CD4-positive, CD25-positive, alpha-beta regulatory T cell (primary cell): ENCODE results near the gene SLC6A9. TPM values are rescaled to one million over a fixed set of nuclear protein-coding genes. Genes with fewer than 3 reads are reported as not detected.

Source experiments
- ATAC-seq, 2 donors: fragments of 150-1000 bp; cut with Tn5 transposase; one replicate each; pipeline ENCODE4 v1.10.0; 2021; ENCODE audit warnings: low read depth in 2 of 2, moderate number of reproducible peaks in 2 of 2, moderate library complexity in 1 of 2
- DNase-seq, 3 donors: peaks; one replicate each; pipeline versions ENCODE4 v3.0.0 to v3.0.0-alpha.2; 2012 to 2022; ENCODE audit warnings: mixed read lengths in 1 of 3
- H3K27ac ChIP-seq: one replicate; pipeline ENCODE4 v1.7.0; 2013; ENCODE audit warnings: mild to moderate bottlenecking, low read length; ENCODE audit not compliant: insufficient read depth, poor library complexity, severe bottlenecking
- H3K27me3 ChIP-seq: one replicate; pipeline ENCODE4 v1.7.0; 2013; ENCODE audit warnings: low read length; ENCODE audit not compliant: control insufficient read depth, insufficient read depth
- H3K36me3 ChIP-seq: one replicate; pipeline ENCODE4 v1.7.0; 2013; ENCODE audit warnings: mild to moderate bottlenecking, low read length, moderate library complexity; ENCODE audit not compliant: control insufficient read depth, insufficient read depth
- H3K4me1 ChIP-seq: 2 replicates; pipeline ENCODE4 v1.7.0; 2013; ENCODE audit warnings: mild to moderate bottlenecking, low read length; ENCODE audit not compliant: insufficient read depth, control insufficient read depth, poor library complexity, severe bottlenecking
- H3K4me3 ChIP-seq: one replicate; pipeline ENCODE4 v1.7.0; 2013; ENCODE audit warnings: low read depth, mild to moderate bottlenecking, low read length, moderate library complexity
- H3K9me3 ChIP-seq, 2 experiments: 1 replicate in 1 of 2; 2 replicates in 1 of 2; pipeline ENCODE4 v1.7.0; 2013; ENCODE audit warnings: low read length in 2 of 2, mild to moderate bottlenecking in 1 of 2, moderate library complexity in 1 of 2; ENCODE audit not compliant: control insufficient read depth in 2 of 2
- H3K27ac Mint-ChIP-seq, 3 donors: one replicate each; pipeline ENCODE4 v1.8.0; 2020 to 2022; ENCODE audit warnings: mild to moderate bottlenecking in 3 of 3, mixed read lengths in 3 of 3, moderate library complexity in 2 of 3
- H3K27me3 Mint-ChIP-seq: one replicate; pipeline ENCODE4 v1.8.0; 2022; ENCODE audit warnings: mild to moderate bottlenecking, mixed read lengths
- H3K36me3 Mint-ChIP-seq: one replicate; pipeline ENCODE4 v1.8.0; 2020; ENCODE audit warnings: mixed read lengths
- H3K4me1 Mint-ChIP-seq, 4 donors: one replicate each; pipeline ENCODE4 v1.8.0; 2020 to 2022; ENCODE audit warnings: mixed read lengths in 4 of 4, mild to moderate bottlenecking in 1 of 4
- H3K4me3 Mint-ChIP-seq, 4 donors: one replicate each; pipeline ENCODE4 v1.8.0; 2020 to 2022; ENCODE audit warnings: mild to moderate bottlenecking in 4 of 4, mixed read lengths in 4 of 4, moderate library complexity in 3 of 4
- H3K9me3 Mint-ChIP-seq, 7 donors: one replicate each; pipeline ENCODE4 v1.8.0; 2020 to 2022; ENCODE audit warnings: mixed read lengths in 7 of 7, mild to moderate bottlenecking in 3 of 7, moderate library complexity in 2 of 7
- polyA plus RNA-seq, 4 donors: library from polyadenylated mRNA; unstranded; fragments of 300-500 nt; fragmentation: Illumina TruSeq; gene quantifications; one replicate each; pipeline ENCODE4 v1.2.3, GENCODE V29; 2021
- total RNA-seq: library from RNA; stranded (reverse); gene quantifications from one replicate; pipeline ENCODE4 v1.2.3, GENCODE V29; 2022

The SLC6A9 gene
- total and polyA plus RNA-seq, 5 donors from 2014 or later, result 0.07 to 0.20 TPM; not detected in 3

GRCh38 chr1:44024031-44024902, 7.0 kb downstream of the SLC6A9 start:
- Histone ChIP-seq H3K4me1 (peaks cover 4% of the 10 kb centered on the region), H3K27me3 (no peaks in the 10 kb centered on the region), H3K36me3 (no peaks in the 10 kb centered on the region), H3K9me3 (no peaks in the 10 kb centered on the region), H3K27ac (no peak overlapping the region), H3K4me3 (no peak overlapping the region)
- H3K4me3 Mint-ChIP-seq, result peak overlapping the region in 1 of 4 donors; percentile 61
- no peaks in the 10 kb centered on the region for H3K36me3 Mint-ChIP-seq
- H3K4me1 Mint-ChIP-seq, result peaks cover 0 to 12% (median 2%) of the 10 kb centered on the region in 4 donors
- H3K27ac Mint-ChIP-seq, result no peak overlapping the region
- DNase-seq, result no peak
- H3K27me3 Mint-ChIP-seq, result no peaks in the 10 kb centered on the region
- no peak for ATAC-seq
- no peaks in the 10 kb centered on the region for H3K9me3 Mint-ChIP-seq

- H3K27me3 ChIP-seq, result no peaks in the 10 kb centered on the region
- peak overlapping the region in 1 of 3 donors; percentile 47 for H3K27ac Mint-ChIP-seq
- DNase-seq (no peak), ATAC-seq (no peak)
- H3K9me3 Mint-ChIP-seq, result no peaks in the 10 kb centered on the region
- no peaks in the 10 kb centered on the region for H3K36me3 Mint-ChIP-seq
- no peaks in the 10 kb centered on the region for H3K4me1 ChIP-seq
- peak overlapping the region in 1 of 4 donors; percentile 39 for H3K4me3 Mint-ChIP-seq
- H3K36me3 ChIP-seq, result no peaks in the 10 kb centered on the region
- no peaks in the 10 kb centered on the region for H3K27me3 Mint-ChIP-seq
- no peaks in the 10 kb centered on the region for H3K4me1 Mint-ChIP-seq
- H3K9me3 ChIP-seq, result no peaks in the 10 kb centered on the region
- H3K27ac ChIP-seq, result no peak overlapping the region
- no peak overlapping the region for H3K4me3 ChIP-seq
These were observed 9.5 kb downstream of the SLC6A9 start for GRCh38 chr1:44021581-44022321.

- no peaks in the 10 kb centered on the region for H3K9me3 Mint-ChIP-seq
These were observed 10.1 kb downstream of the SLC6A9 start for GRCh38 chr1:44021156-44021555.

GRCh38 chr1:44020464-44020863, 10.8 kb downstream of the SLC6A9 start:
- no peak overlapping the region for H3K4me3 Mint-ChIP-seq
- H3K36me3 Mint-ChIP-seq, result no peaks in the 10 kb centered on the region
- H3K27ac Mint-ChIP-seq, result no peak overlapping the region
- no peaks in the 10 kb centered on the region for H3K4me1 ChIP-seq
- H3K27ac ChIP-seq, result no peak overlapping the region
- H3K27me3 ChIP-seq, result no peaks in the 10 kb centered on the region
- H3K9me3 ChIP-seq, result no peaks in the 10 kb centered on the region
- H3K4me1 Mint-ChIP-seq, result no peaks in the 10 kb centered on the region
- no peak for ATAC-seq
- no peak for DNase-seq
- no peaks in the 10 kb centered on the region for H3K9me3 Mint-ChIP-seq
- H3K36me3 ChIP-seq, result no peaks in the 10 kb centered on the region
- H3K27me3 Mint-ChIP-seq, result no peaks in the 10 kb centered on the region
- H3K4me3 ChIP-seq, result no peak overlapping the region

More at GRCh38 chr1:44021156-44021555, 10.1 kb downstream of the SLC6A9 start:
- Histone ChIP-seq H3K9me3 (no peaks in the 10 kb centered on the region), H3K36me3 (no peaks in the 10 kb centered on the region), H3K27me3 (no peaks in the 10 kb centered on the region), H3K4me3 (no peak overlapping the region), H3K4me1 (no peaks in the 10 kb centered on the region), H3K27ac (no peak overlapping the region)
- H3K4me1 Mint-ChIP-seq, result no peaks in the 10 kb centered on the region
- peak overlapping the region in 1 of 3 donors; percentile 47 for H3K27ac Mint-ChIP-seq
- ATAC-seq, result no peak
- DNase-seq, result no peak
- H3K4me3 Mint-ChIP-seq, result no peak overlapping the region
- no peaks in the 10 kb centered on the region for H3K36me3 Mint-ChIP-seq
- no peaks in the 10 kb centered on the region for H3K27me3 Mint-ChIP-seq

GRCh38 chr1:44019466-44019948, 11.8 kb downstream of the SLC6A9 start:
- Histone ChIP-seq H3K27me3 (no peaks in the 10 kb centered on the region), H3K9me3 (no peaks in the 10 kb centered on the region), H3K4me3 (no peak overlapping the region), H3K27ac (no peak overlapping the region), H3K4me1 (no peaks in the 10 kb centered on the region), H3K36me3 (no peaks in the 10 kb centered on the region)
- peaks cover 5% of the 10 kb centered on the region for H3K27me3 Mint-ChIP-seq
- H3K4me1 Mint-ChIP-seq, result no peaks in the 10 kb centered on the region
- ATAC-seq (no peak), DNase-seq (no peak)
- no peak overlapping the region for H3K27ac Mint-ChIP-seq
- no peak overlapping the region for H3K4me3 Mint-ChIP-seq
- no peaks in the 10 kb centered on the region for H3K9me3 Mint-ChIP-seq
- H3K36me3 Mint-ChIP-seq, result no peaks in the 10 kb centered on the region

- H3K36me3 Mint-ChIP-seq, result no peaks in the 10 kb centered on the region
- ATAC-seq (no peak), DNase-seq (no peak)
These were observed 14.3 kb downstream of the SLC6A9 start for GRCh38 chr1:44016890-44017400.

GRCh38 chr1:44016041-44016889, 15.0 kb downstream of the SLC6A9 start:
- Histone ChIP-seq H3K27ac (no peak overlapping the region), H3K36me3 (no peaks in the 10 kb centered on the region), H3K9me3 (no peaks in the 10 kb centered on the region), H3K4me3 (no peak overlapping the region), H3K27me3 (no peaks in the 10 kb centered on the region), H3K4me1 (no peaks in the 10 kb centered on the region)
- Mint-ChIP-seq H3K4me3 (no peak overlapping the region), H3K36me3 (no peaks in the 10 kb centered on the region), H3K27me3 (peaks cover 5% of the 10 kb centered on the region), H3K9me3 (no peaks in the 10 kb centered on the region), H3K27ac (no peak overlapping the region), H3K4me1 (peaks cover 0 to 2% (median 0%) of the 10 kb centered on the region in 4 donors)
- peak in 1 of 2 donors; percentile 15 for ATAC-seq
- no peak for DNase-seq

More at GRCh38 chr1:44016890-44017400, 14.3 kb downstream of the SLC6A9 start:
- Histone ChIP-seq H3K36me3 (no peaks in the 10 kb centered on the region), H3K4me1 (no peaks in the 10 kb centered on the region), H3K4me3 (no peak overlapping the region), H3K27me3 (no peaks in the 10 kb centered on the region), H3K27ac (no peak overlapping the region), H3K9me3 (no peaks in the 10 kb centered on the region)
- Mint-ChIP-seq H3K4me1 (peaks cover 0 to 2% (median 0%) of the 10 kb centered on the region in 4 donors), H3K27me3 (peaks cover 5% of the 10 kb centered on the region), H3K9me3 (no peaks in the 10 kb centered on the region), H3K27ac (no peak overlapping the region), H3K4me3 (no peak overlapping the region)
